HepG2 (cell line): ENCODE data around the gene MDH1B. TPM values are rescaled to one million over a fixed set of nuclear protein-coding genes. Genes with fewer than 3 reads are reported as not detected.

Experiments used
- ATAC-seq: fragments of 200-7000 bp; cut with Tn5 transposase; 3 replicates; pipeline ENCODE4 v1.9.1; 2020; ENCODE audit warnings: mild to moderate bottlenecking, moderate library complexity
- BruUV-seq: library from RNA; stranded (reverse); fragments of 400-500 nt; replicated peaks from 2 replicates; lab custom pipeline; 2021; lab: Mats Ljungman, UMichigan
- CTCF ChIA-PET: fragments of 300-600 bp; formaldehyde crosslinking; extraction: SDS; loops from one replicate; lab custom pipeline; 2021; ENCODE audit warnings: low total read pairs, inconsistent platforms, low intra/inter-chr PET ratio; lab: Yijun Ruan, JAX
- POLR2A ChIA-PET: fragments of 350-600 bp; sonication (Branson Sonifier 250); formaldehyde crosslinking; loops from one replicate; lab custom pipeline; 2020; ENCODE audit warnings: antibody characterized with exemption, inconsistent platforms; lab: Yijun Ruan, JAX
- DNase-seq: peaks from one replicate; pipeline ENCODE4 v3.0.0-alpha.2; 2015; ENCODE audit warnings: low spot score
- FAIRE-seq: peaks from 3 replicates; lab custom pipeline; 2011; peaks lifted over from hg19 to GRCh38; lab: Jason Lieb, UNC
- H2AFZ ChIP-seq: one replicate; pipeline ENCODE4 v1.6.1; 2011; ENCODE audit warnings: low read length, inconsistent platforms
- H3K27ac ChIP-seq: fragments of 300-600 bp; 3 replicates; pipeline ENCODE4 v1.8.0; 2011; ENCODE audit warnings: mixed run types, mild to moderate bottlenecking, mixed read lengths, low read length, inconsistent platforms; ENCODE audit not compliant: insufficient read depth; ENCODE audit errors: extremely low read length
- H3K27me3 ChIP-seq, 2 experiments: fragments of 200-600 bp in 1 of 2; 2 replicates in 1 of 2; 3 replicates in 1 of 2; pipeline versions ENCODE4 v1.6.0 to v1.8.0; 2011; ENCODE audit warnings: low read length in 2 of 2, mild to moderate bottlenecking in 2 of 2, moderate library complexity in 2 of 2, inconsistent platforms in 1 of 2; ENCODE audit not compliant: insufficient read depth in 2 of 2, control insufficient read depth in 1 of 2
- H3K36me3 ChIP-seq, 2 experiments: fragments of 200-600 bp in 1 of 2; replicated peaks in 1 of 2; 2 replicates in 1 of 2; 3 replicates in 1 of 2; pipeline versions ENCODE4 v1.5.1 to v1.8.0; 2011; ENCODE audit warnings: low read length in 2 of 2, inconsistent platforms in 1 of 2; ENCODE audit not compliant: insufficient read depth in 2 of 2, control insufficient read depth in 1 of 2
- H3K4me1 ChIP-seq: 2 replicates; pipeline ENCODE4 v1.5.1; 2012; ENCODE audit warnings: low read length, inconsistent platforms; ENCODE audit not compliant: insufficient read depth
- H3K4me2 ChIP-seq: 2 replicates; pipeline ENCODE4 v1.6.0; 2011; ENCODE audit warnings: low read depth, low read length, inconsistent platforms
- H3K4me3 ChIP-seq, 3 experiments: fragments of 200-600 bp in 1 of 3; sonication (generic), shearing (Covaris generic) in 1 of 3; replicated peaks in 1 of 3; 2 replicates each; pipeline ENCODE4 v1.5.1; 2011 to 2016; ENCODE audit warnings: low read length in 3 of 3, inconsistent platforms in 2 of 3, low read depth in 2 of 3, mild to moderate bottlenecking in 2 of 3, control low read depth in 1 of 3, mixed read lengths in 1 of 3; ENCODE audit not compliant: insufficient read depth in 1 of 3
- H3K79me2 ChIP-seq: one replicate; pipeline ENCODE4 v1.6.1; 2011; ENCODE audit warnings: low read length, inconsistent platforms; ENCODE audit not compliant: insufficient read depth
- H3K9ac ChIP-seq: 2 replicates; pipeline ENCODE4 v1.6.0; 2011; ENCODE audit warnings: mild to moderate bottlenecking, low read depth, low read length, inconsistent platforms; ENCODE audit not compliant: insufficient read depth
- H3K9me3 ChIP-seq: 2 replicates; pipeline ENCODE4 v1.5.1; 2012; ENCODE audit warnings: mild to moderate bottlenecking, low read length
- H4K20me1 ChIP-seq: 2 replicates; pipeline ENCODE4 v1.6.0; 2011; ENCODE audit warnings: inconsistent platforms, mild to moderate bottlenecking, low read length, moderate library complexity; ENCODE audit not compliant: insufficient read depth
- ARID3A ChIP-seq: IDR thresholded peaks from 2 replicates; pipeline ENCODE4 v1.6.1; 2012; ENCODE audit warnings: low read depth, low read length, improper control_type of control experiment
- ARNT2 ChIP-seq: sonication (generic); formaldehyde crosslinking; IDR thresholded peaks from 2 replicates; pipeline ENCODE4 v1.8.0; 2022; ENCODE audit warnings: mild to moderate bottlenecking, low read depth, missing genetic modification reagents, moderate library complexity
- ATF7 ChIP-seq, 2 experiments: fragments of 450-650 bp in 1 of 2; sonication (generic) in 1 of 2; formaldehyde crosslinking in 1 of 2; IDR thresholded peaks; 2 replicates each; pipeline versions ENCODE4 v1.4.0 to v1.6.1; 2016 to 2020; ENCODE audit warnings: antibody characterized with exemption in 1 of 2, mild to moderate bottlenecking in 1 of 2, missing genetic modification reagents in 1 of 2
- CBX5 ChIP-seq: sonication (generic); formaldehyde crosslinking; IDR thresholded peaks from 2 replicates; pipeline ENCODE4 v1.4.0; 2020; ENCODE audit warnings: missing genetic modification reagents, borderline replicate concordance
- CTCF ChIP-seq: sonication (generic); formaldehyde crosslinking; IDR thresholded peaks from 2 replicates; pipeline ENCODE4 v1.5.0; 2020; ENCODE audit warnings: mild to moderate bottlenecking, missing genetic modification reagents, moderate library complexity
- ELF3 ChIP-seq: IDR thresholded peaks from 2 replicates; pipeline ENCODE4 v1.6.1; 2016; ENCODE audit warnings: missing genetic modification reagents, missing compliant biosample characterization
- FOXO4 ChIP-seq: sonication (generic); formaldehyde crosslinking; conservative IDR thresholded peaks from 2 replicates; pipeline ENCODE4 v1.8.1; 2023; ENCODE audit warnings: missing genetic modification reagents
- MAFK ChIP-seq, 2 experiments: IDR thresholded peaks in 1 of 2; conservative IDR thresholded peaks in 1 of 2; 2 replicates each; pipeline ENCODE4 v1.6.1; 2011; ENCODE audit warnings: improper control_type of control experiment in 2 of 2, low read length in 2 of 2
- MTA3 ChIP-seq: sonication (generic); formaldehyde crosslinking; IDR thresholded peaks from 2 replicates; pipeline ENCODE4 v1.4.0; 2020; ENCODE audit warnings: missing genetic modification reagents
- RAD21 ChIP-seq: fragments of 450-650 bp; formaldehyde crosslinking; IDR thresholded peaks from 2 replicates; pipeline ENCODE4 v1.5.0; 2020; ENCODE audit warnings: mild to moderate bottlenecking
- SMC3 ChIP-seq: IDR thresholded peaks from 2 replicates; pipeline ENCODE4 v1.6.1; 2011; ENCODE audit warnings: low read length, improper control_type of control experiment
- STAG1 ChIP-seq: sonication (generic); formaldehyde crosslinking; IDR thresholded peaks from 2 replicates; pipeline ENCODE4 v1.4.0; 2020; ENCODE audit warnings: missing genetic modification reagents
- TSC22D2 ChIP-seq: sonication (generic); formaldehyde crosslinking; IDR thresholded peaks from 2 replicates; pipeline ENCODE4 v1.5.1; 2020; ENCODE audit warnings: missing genetic modification reagents, mild to moderate bottlenecking, borderline replicate concordance
- XRCC5 ChIP-seq: fragments of 200-400 bp; formaldehyde crosslinking; optimal IDR thresholded peaks from 2 replicates; pipeline ENCODE3; 2017; ENCODE audit warnings: mild to moderate bottlenecking, low read length
- ZNF513 ChIP-seq: sonication (generic); formaldehyde crosslinking; conservative IDR thresholded peaks from 2 replicates; pipeline ENCODE4 v1.5.0; 2020; ENCODE audit warnings: missing genetic modification reagents
- WGBS: methylation state at CpG from one replicate; pipeline ENCODE4 v1.1.6; 2017; ENCODE audit warnings: low lambda C conversion rate; 5-methylcytosine and 5-hydroxymethylcytosine counted together
- in situ Hi-C: cut with HindIII; loops from 2 replicates; pipeline ENCODE4 v1.10.0; 2017; ENCODE audit warnings: low pct_unique_long_range_greater_than_20kb; ENCODE audit not compliant: extremely low pct_ligation_motif_present
- intact Hi-C: fragments of 100-400 bp; cut with micrococcal nuclease; formaldehyde crosslinking; loops from one replicate; pipeline ENCODE4 v1.10.0; 2022; ENCODE audit not compliant: unreplicated experiment
- polyA plus RNA-seq, 8 experiments: library from polyadenylated mRNA; depleted of rRNA in 3 of 8; stranded (reverse) in 7 of 8; unstranded in 1 of 8; fragments of >200 nt; fragmentation: Illumina TruSeq in 4 of 8; extraction: Trizol in 4 of 8; gene quantifications; 2 replicates each; pipeline versions ENCODE4 v1.2.1 to v1.2.3, GENCODE V29; 2011 to 2016; ENCODE audit warnings: low read depth in 4 of 8, missing spikeins in 1 of 8, mixed read lengths in 1 of 8; ENCODE audit not compliant: insufficient read depth in 1 of 8
- total RNA-seq, 5 experiments: library from RNA; depleted of rRNA; stranded (reverse); fragments of >200 nt; fragmentation: Illumina TruSeq; extraction: Trizol; gene quantifications; 2 replicates each; pipeline ENCODE4 v1.2.3, GENCODE V29; 2016; ENCODE audit warnings: low read depth in 1 of 5

Gene MDH1B
- total and polyA plus RNA-seq, 2 of the 13 experiments (the other 11 are each of a cell fraction or from before 2014, with no cell fraction given): 0.17 to 0.86 TPM

- TF ChIP-seq ELF3 (CRISPR knock-in tag) (0 out of 2 replicates have a peak, but pooled peaks have one; percentile 36), ATF7 (IDR thresholded peaks at IDR 0.05) (no peak), ATF7 (CRISPR knock-in tag; IDR thresholded peaks at IDR 0.05) (no peak), CTCF (CRISPR knock-in tag) (peak; percentile 88), ZNF513 (CRISPR knock-in tag) (no peak), MTA3 (CRISPR knock-in tag) (no peak), TSC22D2 (CRISPR knock-in tag) (no peak), RAD21 (peak; percentile 89), XRCC5 (peak; percentile 29), STAG1 (CRISPR knock-in tag) (peak; percentile 92), ARID3A (0 out of 2 replicates have a peak, but pooled peaks have one; percentile 11), CBX5 (no peak), MAFK (conservative IDR thresholded peaks at IDR 0.05 in 1 of 2, IDR thresholded peaks at IDR 0.05 in 1 of 2; ENCODE audit: low read length in 2 of 2) (0 out of 4 replicates have a peak, but pooled peaks of 1 of the 2 experiments have one; percentile 16), SMC3 (peak; percentile 90), ARNT2 (CRISPR knock-in tag) (0 out of 2 replicates have a peak, but pooled peaks have one; percentile 41), FOXO4 (CRISPR knock-in tag) (0 out of 2 replicates have a peak, but pooled peaks have one; percentile 64)
- TF ChIP-seq, all 625 proteins: peak for 10
- FAIRE-seq (peak; percentile 90), DNase-seq (peak; percentile 65), ATAC-seq (peak; percentile 79)
- Histone ChIP-seq H3K36me3 (peaks cover 0 to 1% of the 10 kb centered on the region in 2 experiments; a peak in 1 of 5 replicates), H3K9ac (no peak overlapping the region), H3K27me3 (no peaks in the 10 kb centered on the region), H3K9me3 (no peaks in the 10 kb centered on the region), H3K27ac (no peak overlapping the region), H2AFZ (no peak overlapping the region), H3K4me2 (no peak overlapping the region), H3K4me3 (no peak overlapping the region), H4K20me1 (no peaks in the 10 kb centered on the region; the same call in 1 of the 2 replicates), H3K4me1 (no peaks in the 10 kb centered on the region), H3K79me2 (no peaks in the 10 kb centered on the region)
- in situ Hi-C loops: loop anchor here (5.0 kb wide), 2 partner anchors 187 to 672 kb away; no protein-coding TSS in a partner anchor
- intact Hi-C loops: loop anchor here (1.0 kb wide), 3 partner anchors 41 to 675 kb away; no protein-coding TSS in a partner anchor
- BruUV-seq: no TSS peak
- CTCF ChIA-PET: interaction anchor here (1.6 to 3.6 kb wide), 3 partner anchors 188 to 674 kb away, joined by 5 to 24 read pairs (median 21); no protein-coding TSS in a partner anchor
- 69% methylated on average over 12 of the region's 12 CpGs for WGBS
- POLR2A ChIA-PET: no interaction called here
Observed at GRCh38 chr2:206800506-206801417, 35.6 kb upstream of the MDH1B start.
